ENCODE measurements around the gene TNC. TPM values are rescaled to one million over a fixed set of nuclear protein-coding genes. Genes with fewer than 3 reads are reported as not detected.

Gene TNC
- total and polyA plus RNA-seq, 2 experiments from 2014 or later, result 12.7 to 20.9 TPM

GRCh38 chr9:115114084-115114483, 3.9 kb downstream of the TNC start:
- DNase-seq (ENCODE audit: low spot score), result no peak
- H3K79me2 ChIP-seq, result no peaks in the 10 kb centered on the region
- H4K20me1 ChIP-seq (ENCODE audit: insufficient read depth, poor library complexity, severe bottlenecking), result no peaks in the 10 kb centered on the region
- no peak for TF ChIP-seq EZH2phosphoT487 (IDR thresholded peaks at IDR 0.05; ENCODE audit: low read depth, severe bottlenecking, unreplicated experiment)
- TF ChIP-seq CTCF (IDR thresholded peaks at IDR 0.05; ENCODE audit: poor library complexity), result no peak
- TF ChIP-seq EZH2 (IDR thresholded peaks at IDR 0.05; ENCODE audit: borderline replicate concordance), result no peak
- no peaks in the 10 kb centered on the region for H3K9me3 ChIP-seq (ENCODE audit: low read depth)
- H3K4me1 ChIP-seq (ENCODE audit: insufficient read depth), result peaks cover 15% of the 10 kb centered on the region
- H2AFZ ChIP-seq, result no peak overlapping the region
- no peak overlapping the region for H3K4me3 ChIP-seq
- no peaks in the 10 kb centered on the region for H3K36me3 ChIP-seq (replicated peaks; ENCODE audit: insufficient read depth, low read depth)
- H3K4me2 ChIP-seq, result no peak overlapping the region
- peaks cover 22% of the 10 kb centered on the region for H3K27me3 ChIP-seq
- H3K9me2 ChIP-seq (replicated peaks; ENCODE audit: insufficient read depth), result no peaks in the 10 kb centered on the region
- WGBS (ENCODE audit: low lambda C conversion rate, missing lambda C conversion rate), result 65% methylated on average over 4 of the region's 4 CpGs
- H3K27ac ChIP-seq, result no peak overlapping the region

- no peaks in the 10 kb centered on the region for H3K36me3 ChIP-seq (replicated peaks; ENCODE audit: insufficient read depth, low read depth)
- H4K20me1 ChIP-seq (ENCODE audit: insufficient read depth, poor library complexity, severe bottlenecking), result no peaks in the 10 kb centered on the region
- no peaks in the 10 kb centered on the region for H3K4me1 ChIP-seq (ENCODE audit: insufficient read depth)
- TF ChIP-seq EZH2 (IDR thresholded peaks at IDR 0.05; ENCODE audit: borderline replicate concordance), result no peak
- TF ChIP-seq CTCF (IDR thresholded peaks at IDR 0.05; ENCODE audit: poor library complexity), result no peak
- no peak for TF ChIP-seq EZH2phosphoT487 (IDR thresholded peaks at IDR 0.05; ENCODE audit: low read depth, severe bottlenecking, unreplicated experiment)
- H3K9me2 ChIP-seq (replicated peaks; ENCODE audit: insufficient read depth), result no peaks in the 10 kb centered on the region
- no peaks in the 10 kb centered on the region for H3K79me2 ChIP-seq
- H3K27ac ChIP-seq, result no peak overlapping the region
- H3K4me2 ChIP-seq, result no peak overlapping the region
- H3K9me3 ChIP-seq (ENCODE audit: low read depth), result no peaks in the 10 kb centered on the region
- DNase-seq (ENCODE audit: low spot score), result no peak
- 90% methylated on average over 4 of the region's 4 CpGs for WGBS (ENCODE audit: low lambda C conversion rate, missing lambda C conversion rate)
- H3K27me3 ChIP-seq, result peaks cover 15% of the 10 kb centered on the region
- H2AFZ ChIP-seq, result no peak overlapping the region
- H3K4me3 ChIP-seq, result no peak overlapping the region
Observed at GRCh38 chr9:115111874-115112273, 6.1 kb downstream of the TNC start.

- H4K20me1 ChIP-seq (ENCODE audit: insufficient read depth, poor library complexity, severe bottlenecking), result no peaks in the 10 kb centered on the region
- H3K36me3 ChIP-seq (replicated peaks; ENCODE audit: insufficient read depth, low read depth), result no peaks in the 10 kb centered on the region
- DNase-seq (ENCODE audit: low spot score), result peak; percentile 34
- H3K9me3 ChIP-seq (ENCODE audit: low read depth), result no peaks in the 10 kb centered on the region
- H3K9me2 ChIP-seq (replicated peaks; ENCODE audit: insufficient read depth), result no peaks in the 10 kb centered on the region
- WGBS (ENCODE audit: low lambda C conversion rate, missing lambda C conversion rate), result 76% methylated on average over 1 of the region's 1 CpG
- no peak for TF ChIP-seq CTCF (IDR thresholded peaks at IDR 0.05; ENCODE audit: poor library complexity)
- no peak for TF ChIP-seq EZH2 (IDR thresholded peaks at IDR 0.05; ENCODE audit: borderline replicate concordance)
- TF ChIP-seq EZH2phosphoT487 (IDR thresholded peaks at IDR 0.05; ENCODE audit: low read depth, severe bottlenecking, unreplicated experiment), result no peak
- H3K4me1 ChIP-seq (ENCODE audit: insufficient read depth), result no peaks in the 10 kb centered on the region
- no peak overlapping the region for H3K4me2 ChIP-seq
- H3K4me3 ChIP-seq, result no peak overlapping the region
- no peak overlapping the region for H3K27ac ChIP-seq
- H3K79me2 ChIP-seq, result no peaks in the 10 kb centered on the region
- H2AFZ ChIP-seq, result no peak overlapping the region
- H3K27me3 ChIP-seq, result no peaks in the 10 kb centered on the region
Observed at GRCh38 chr9:115109486-115109885, 8.5 kb downstream of the TNC start.

- no peaks in the 10 kb centered on the region for H3K27me3 ChIP-seq
- H2AFZ ChIP-seq, result no peak overlapping the region
- no peaks in the 10 kb centered on the region for H3K9me2 ChIP-seq (replicated peaks; ENCODE audit: insufficient read depth)
- H3K36me3 ChIP-seq (replicated peaks; ENCODE audit: insufficient read depth, low read depth), result no peaks in the 10 kb centered on the region
- H3K4me2 ChIP-seq, result no peak overlapping the region
- TF ChIP-seq EZH2 (IDR thresholded peaks at IDR 0.05; ENCODE audit: borderline replicate concordance) (no peak), EZH2phosphoT487 (IDR thresholded peaks at IDR 0.05; ENCODE audit: low read depth, severe bottlenecking, unreplicated experiment) (no peak), CTCF (IDR thresholded peaks at IDR 0.05; ENCODE audit: poor library complexity) (no peak)
- WGBS (ENCODE audit: low lambda C conversion rate, missing lambda C conversion rate), result 93% methylated on average over 2 of the region's 2 CpGs
- no peak for DNase-seq (ENCODE audit: low spot score)
- H3K79me2 ChIP-seq, result no peaks in the 10 kb centered on the region
- no peak overlapping the region for H3K27ac ChIP-seq
- no peaks in the 10 kb centered on the region for H3K4me1 ChIP-seq (ENCODE audit: insufficient read depth)
- H4K20me1 ChIP-seq (ENCODE audit: insufficient read depth, poor library complexity, severe bottlenecking), result no peaks in the 10 kb centered on the region
- H3K4me3 ChIP-seq, result no peak overlapping the region
- no peaks in the 10 kb centered on the region for H3K9me3 ChIP-seq (ENCODE audit: low read depth)
Observed at GRCh38 chr9:115107701-115108100, 10.3 kb downstream of the TNC start.
